ENCODE measurements around the gene NMU. TPM values are rescaled to one million over a fixed set of nuclear protein-coding genes. Genes with fewer than 3 reads are reported as not detected.
"Not testable (repeated sequence)": the region's sequence is repeated elsewhere in the genome, so short reads cannot be mapped to it uniquely, and the experiment has no call there.

Gene NMU
- total and polyA plus RNA-seq, 12 donors, result not detected

DNA sequence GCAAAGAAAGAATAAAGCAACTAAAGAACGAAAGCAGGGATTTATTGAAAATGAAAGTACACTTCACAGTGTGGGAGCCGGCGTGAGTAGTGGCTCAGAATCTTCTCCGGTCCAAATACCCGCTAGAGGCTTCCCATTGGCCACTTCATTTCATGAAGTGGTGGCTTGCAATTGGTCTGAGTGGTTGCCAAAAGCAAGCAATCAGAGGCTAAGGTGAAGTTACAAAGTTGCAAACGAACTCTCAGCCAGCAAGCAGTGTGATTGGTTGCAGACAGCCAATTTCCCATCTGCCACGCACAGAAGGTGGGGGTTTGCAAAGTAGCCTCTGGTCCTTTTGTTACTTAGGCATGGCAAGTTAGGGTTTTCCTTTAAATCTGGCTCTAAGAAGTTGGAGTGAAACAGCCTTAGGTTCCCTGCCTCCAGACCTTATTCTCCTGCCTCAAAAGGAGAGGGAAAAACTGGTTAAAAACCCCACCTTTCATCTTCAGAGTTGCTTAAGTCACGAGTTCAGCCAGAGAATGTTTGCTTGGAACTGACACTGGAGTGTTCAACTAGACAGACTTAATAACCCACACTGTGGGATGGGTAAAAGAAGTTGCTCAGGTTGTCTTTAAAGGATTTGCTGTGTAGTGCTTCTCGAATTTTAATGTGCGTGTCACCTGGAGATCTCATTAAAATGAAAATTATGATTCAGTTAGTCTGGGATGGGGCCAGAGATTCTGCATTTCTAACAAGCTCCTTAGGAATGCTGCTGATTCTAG is 82.5 kb downstream of the NMU start:
- peaks cover 0 to 4% (median 0%) of the 10 kb centered on the region in 9 donors for H3K4me1 ChIP-seq
- H3K27me3 ChIP-seq, result peaks cover 0 to 3% (median 0%) of the 10 kb centered on the region in 7 donors
- DNase-seq, result peak in 1 of 2 donors; percentile 10
- 63 to 66% methylated on average over 10 of the region's 10 CpGs for WGBS, 2 donors
- TF ChIP-seq, protein P1, sequence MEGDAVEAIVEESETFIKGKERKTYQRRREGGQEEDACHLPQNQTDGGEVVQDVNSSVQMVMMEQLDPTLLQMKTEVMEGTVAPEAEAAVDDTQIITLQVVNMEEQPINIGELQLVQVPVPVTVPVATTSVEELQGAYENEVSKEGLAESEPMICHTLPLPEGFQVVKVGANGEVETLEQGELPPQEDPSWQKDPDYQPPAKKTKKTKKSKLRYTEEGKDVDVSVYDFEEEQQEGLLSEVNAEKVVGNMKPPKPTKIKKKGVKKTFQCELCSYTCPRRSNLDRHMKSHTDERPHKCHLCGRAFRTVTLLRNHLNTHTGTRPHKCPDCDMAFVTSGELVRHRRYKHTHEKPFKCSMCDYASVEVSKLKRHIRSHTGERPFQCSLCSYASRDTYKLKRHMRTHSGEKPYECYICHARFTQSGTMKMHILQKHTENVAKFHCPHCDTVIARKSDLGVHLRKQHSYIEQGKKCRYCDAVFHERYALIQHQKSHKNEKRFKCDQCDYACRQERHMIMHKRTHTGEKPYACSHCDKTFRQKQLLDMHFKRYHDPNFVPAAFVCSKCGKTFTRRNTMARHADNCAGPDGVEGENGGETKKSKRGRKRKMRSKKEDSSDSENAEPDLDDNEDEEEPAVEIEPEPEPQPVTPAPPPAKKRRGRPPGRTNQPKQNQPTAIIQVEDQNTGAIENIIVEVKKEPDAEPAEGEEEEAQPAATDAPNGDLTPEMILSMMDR (IDR thresholded peaks at IDR 0.05), result no peak
- H3K9me3 ChIP-seq, result no peaks in the 10 kb centered on the region
- H3K4me3 ChIP-seq, result peak overlapping the region in 7 of 10 donors; percentile 17 to 43 (median 34)
- no peak overlapping the region for H3K27ac ChIP-seq
- ATAC-seq, result peak in 6 of 8 donors; percentile 64 to 84 (median 67)
- H3K36me3 ChIP-seq, result no peaks in the 10 kb centered on the region
- intact Hi-C loops (cut with DNase I), result loop anchor here in 5 of 10 donors (5.0 to 10.0 kb wide), 3 partner anchors 206 to 579 kb away; partner anchors contain the start of gene SRD5A3 (in 4 of the 5)

DNA sequence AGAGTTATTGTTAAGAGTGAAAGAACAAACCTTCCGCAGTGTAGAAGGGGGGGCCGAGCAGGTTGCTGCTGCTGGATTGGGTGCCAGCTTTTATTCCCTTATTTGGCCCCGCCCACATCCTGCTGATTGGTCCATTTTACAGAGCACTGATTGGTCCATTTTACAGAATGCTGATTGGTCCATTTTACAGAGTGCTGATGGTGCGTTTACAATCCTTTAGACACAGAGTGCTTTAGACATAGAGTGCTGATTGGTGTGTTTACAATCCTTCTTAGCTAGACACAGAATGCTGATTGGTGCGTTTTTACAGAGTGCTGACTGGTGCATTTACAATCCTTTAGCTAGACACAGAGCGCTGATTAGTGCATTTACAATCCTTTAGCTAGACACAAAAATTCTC is 84.1 kb downstream of the NMU start:
- WGBS, 2 donors, result 90 to 91% methylated on average over 6 of the region's 6 CpGs
- H3K27me3 ChIP-seq, H3K9me3 ChIP-seq, H3K4me3 ChIP-seq, H3K27ac ChIP-seq, DNase-seq, ATAC-seq, H3K36me3 ChIP-seq: not testable (repeated sequence)
- intact Hi-C loops (cut with DNase I), result loop anchor here in 5 of 10 donors (5.0 to 10.0 kb wide), 3 partner anchors 205 to 577 kb away; partner anchors contain the start of gene SRD5A3 (in 4 of the 5)
- H3K4me1 ChIP-seq, result peaks cover 0 to 11% (median 9%) of the 10 kb centered on the region in 9 donors

DNA sequence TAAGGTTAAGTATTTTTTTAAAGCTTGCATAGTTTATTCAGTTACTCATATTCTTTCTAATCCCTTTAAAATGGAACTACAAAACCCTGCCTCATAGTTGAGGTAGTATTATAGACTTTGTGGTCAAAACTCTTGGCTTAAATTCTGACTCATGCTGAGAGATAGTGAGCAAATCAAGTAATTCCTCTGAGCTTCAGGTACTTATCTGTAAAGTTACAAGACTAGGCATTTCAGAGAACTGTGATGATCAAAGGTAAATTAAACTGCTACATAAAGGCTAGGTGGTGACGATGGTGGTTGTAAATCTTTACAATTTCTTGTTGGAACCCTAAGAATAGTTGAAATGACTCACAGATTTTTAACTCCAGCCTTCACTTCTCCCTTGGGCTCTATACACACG is 86.2 kb downstream of the NMU start:
- H3K27me3 ChIP-seq, result peaks cover 0 to 3% (median 0%) of the 10 kb centered on the region in 7 donors
- H3K9me3 ChIP-seq, result no peaks in the 10 kb centered on the region
- no peak overlapping the region for H3K27ac ChIP-seq
- 80 to 84% methylated on average over 2 of the region's 2 CpGs for WGBS, 2 donors
- H3K36me3 ChIP-seq, result no peaks in the 10 kb centered on the region
- H3K4me3 ChIP-seq, result no peak overlapping the region
- TF ChIP-seq, protein P1 (IDR thresholded peaks at IDR 0.05), result no peak
- ATAC-seq (no peak), DNase-seq (no peak)
- peaks cover 0 to 19% (median 13%) of the 10 kb centered on the region in 9 donors for H3K4me1 ChIP-seq
- intact Hi-C loops (cut with DNase I), result loop anchor here in 9 of 10 donors (5.0 to 10.0 kb wide), 12 partner anchors 95 to 575 kb away; partner anchors contain the start of genes SRD5A3 (in 9 of the 9), EXOC1 (in 4 of the 9) and TMEM165 (in 4 of the 9)

DNA sequence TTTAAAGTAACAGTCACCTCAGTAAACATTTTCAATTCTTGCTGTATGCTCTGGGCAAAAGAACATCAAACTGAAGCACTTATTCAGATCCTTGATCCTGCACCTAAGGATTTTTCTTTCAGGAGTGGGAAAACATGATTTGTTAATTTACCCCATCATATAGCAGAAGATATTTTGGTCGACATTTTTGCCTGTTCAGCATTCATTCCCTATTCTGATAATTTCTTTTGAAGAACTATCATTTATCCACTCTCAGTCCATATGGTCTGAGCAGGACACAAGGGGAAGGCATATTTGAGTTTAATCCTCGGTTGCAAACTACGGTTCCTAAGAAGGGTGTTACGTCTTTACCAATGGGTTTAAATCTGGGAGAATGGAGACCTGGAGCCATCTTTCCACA is 88.2 kb downstream of the NMU start:
- H3K27ac ChIP-seq, result peak overlapping the region in 9 of 10 donors; percentile 96 to 100 (median 99)
- peaks cover 0 to 28% (median 19%) of the 10 kb centered on the region in 9 donors for H3K4me1 ChIP-seq
- no peaks in the 10 kb centered on the region for H3K9me3 ChIP-seq
- intact Hi-C loops (cut with DNase I), result loop anchor here in 8 of 10 donors (5.0 to 10.0 kb wide), 10 partner anchors 93 to 551 kb away; partner anchors contain the start of genes SRD5A3 (in 5 of the 8), EXOC1 (in 4 of the 8) and TMEM165 (in 4 of the 8)
- WGBS, 2 donors, result 74 to 79% methylated on average over 4 of the region's 4 CpGs
- TF ChIP-seq, protein P1 (IDR thresholded peaks at IDR 0.05), result no peak
- no peaks in the 10 kb centered on the region for H3K36me3 ChIP-seq
- no peak for DNase-seq
- peak overlapping the region in 9 of 10 donors; percentile 73 to 99 (median 97) for H3K4me3 ChIP-seq
- no peak for ATAC-seq
- H3K27me3 ChIP-seq, result no peaks in the 10 kb centered on the region
